ENCODE measurements around the gene ALDH2.
A peak's percentile ranks its signal among the peaks of the same experiment; 100 is the strongest.
"Not testable (repeated sequence)": the region's sequence is repeated elsewhere in the genome, so short reads cannot be mapped to it uniquely, and the experiment has no call there.

Gene ALDH2

GRCh38 chr12:111829635-111830034, 62.9 kb downstream of the ALDH2 start:
- DNase-seq = not testable (repeated sequence)

GRCh38 chr12:111834740-111835386, 68.1 kb downstream of the ALDH2 start:
- DNase-seq = not testable (repeated sequence)

- DNase-seq = not testable (repeated sequence)
These were observed 68.9 kb downstream of the ALDH2 start for GRCh38 chr12:111835531-111836181.

GRCh38 chr12:111838353-111838752, 71.6 kb downstream of the ALDH2 start:
- no peak for DNase-seq

GRCh38 chr12:111840807-111841206, 74.1 kb downstream of the ALDH2 start:
- DNase-seq = no peak

- DNase-seq = no peak
These were observed 74.6 kb downstream of the ALDH2 start for GRCh38 chr12:111841236-111841749.

- peak; percentile 97 for DNase-seq
These were observed 75.2 kb downstream of the ALDH2 start, which contains the start of gene MAPKAPK5 for GRCh38 chr12:111841750-111842555. Gene MAPKAPK5 (plus strand): TSS chr12:111842228. CDS start chr12:111842734, 506 bp downstream.

- no peak for DNase-seq
These were observed 76.0 kb downstream of the ALDH2 start for GRCh38 chr12:111842556-111843396.

GRCh38 chr12:111846016-111846415, 79.3 kb downstream of the ALDH2 start:
- no peak for DNase-seq

- no peak for DNase-seq
These were observed 83.8 kb downstream of the ALDH2 start for GRCh38 chr12:111850526-111850925.

- no peak for DNase-seq
These were observed 91.5 kb downstream of the ALDH2 start for GRCh38 chr12:111858186-111858585.

- no peak for DNase-seq
These were observed 92.0 kb downstream of the ALDH2 start for GRCh38 chr12:111858778-111859177.

- DNase-seq = no peak
These were observed 98.2 kb downstream of the ALDH2 start for GRCh38 chr12:111864913-111865312.
